ENCODE measurements around the gene SLC35F4. TPM values are rescaled to one million over a fixed set of nuclear protein-coding genes. Genes with fewer than 3 reads are reported as not detected.
"Not testable (repeated sequence)": the region's sequence is repeated elsewhere in the genome, so short reads cannot be mapped to it uniquely, and the experiment has no call there.

Gene SLC35F4
- total and polyA plus RNA-seq, 10 donors = not detected

- no peak overlapping the region for H3K27ac ChIP-seq
- no peaks in the 10 kb centered on the region for H3K27me3 ChIP-seq (replicated peaks in 1 of 7)
- 22 to 48% (median 38%) methylated on average over 3 of the region's 3 CpGs for WGBS, 5 donors
- H3K9me3 ChIP-seq = peaks cover 0 to 31% (median 24%) of the 10 kb centered on the region in 8 donors
- H3K4me3 ChIP-seq = no peak overlapping the region
- intact Hi-C loops (cut with DNase I; ENCODE audit: low total_unique reads) = no loop called here
- TF ChIP-seq POLR2A (IDR thresholded peaks at IDR 0.05) (no peak), CTCF (IDR thresholded peaks at IDR 0.05 in 8 of 11, conservative IDR thresholded peaks at IDR 0.05 in 3 of 11) (no peak), POLR2AphosphoS5 (IDR thresholded peaks at IDR 0.05) (no peak)
- H3K36me3 ChIP-seq = no peaks in the 10 kb centered on the region
- H3K4me1 ChIP-seq = no peaks in the 10 kb centered on the region
- DNase-seq = no peak
Observed at GRCh38 chr14:57712102-57712501, 153.8 kb downstream of the SLC35F4 start.

GRCh38 chr14:57709909-57710308, 156.0 kb downstream of the SLC35F4 start:
- no peak overlapping the region for H3K27ac ChIP-seq
- intact Hi-C loops (cut with DNase I; ENCODE audit: low total_unique reads) = no loop called here
- no peaks in the 10 kb centered on the region for H3K27me3 ChIP-seq (replicated peaks in 1 of 7)
- no peak for TF ChIP-seq POLR2AphosphoS5 (IDR thresholded peaks at IDR 0.05)
- TF ChIP-seq CTCF (IDR thresholded peaks at IDR 0.05 in 8 of 11, conservative IDR thresholded peaks at IDR 0.05 in 3 of 11) = no peak
- TF ChIP-seq POLR2A (IDR thresholded peaks at IDR 0.05) = no peak
- DNase-seq = no peak
- H3K4me1 ChIP-seq = no peaks in the 10 kb centered on the region
- H3K36me3 ChIP-seq = no peaks in the 10 kb centered on the region
- WGBS, 5 donors = 14 to 55% (median 49%) methylated on average over 2 of the region's 2 CpGs
- H3K4me3 ChIP-seq = no peak overlapping the region
- peaks cover 0 to 31% (median 24%) of the 10 kb centered on the region in 8 donors for H3K9me3 ChIP-seq

GRCh38 chr14:57709086-57709485, 156.8 kb downstream of the SLC35F4 start:
- DNase-seq; H3K27me3 ChIP-seq (replicated peaks in 1 of 7); intact Hi-C loops (cut with DNase I; ENCODE audit: low total_unique reads); H3K36me3 ChIP-seq; H3K4me1 ChIP-seq; H3K27ac ChIP-seq; H3K4me3 ChIP-seq: not testable (repeated sequence)
- WGBS, 5 donors = 89 to 91% (median 90%) methylated on average over 5 of the region's 5 CpGs
- peaks cover 0 to 31% (median 24%) of the 10 kb centered on the region in 8 donors for H3K9me3 ChIP-seq

GRCh38 chr14:57707219-57707618, 158.7 kb downstream of the SLC35F4 start:
- 40 to 46% (median 43%) methylated on average over 5 of the region's 5 CpGs for WGBS, 5 donors
- Histone ChIP-seq H3K36me3 (no peaks in the 10 kb centered on the region), H3K9me3 (peaks cover 0 to 31% (median 24%) of the 10 kb centered on the region in 8 donors), H3K4me1 (no peaks in the 10 kb centered on the region), H3K27ac (no peak overlapping the region), H3K27me3 (replicated peaks in 1 of 7) (no peaks in the 10 kb centered on the region), H3K4me3 (no peak overlapping the region)
- TF ChIP-seq POLR2A (IDR thresholded peaks at IDR 0.05) (no peak), POLR2AphosphoS5 (IDR thresholded peaks at IDR 0.05) (no peak), CTCF (IDR thresholded peaks at IDR 0.05 in 8 of 11, conservative IDR thresholded peaks at IDR 0.05 in 3 of 11) (no peak)
- intact Hi-C loops (cut with DNase I; ENCODE audit: low total_unique reads) = no loop called here
- no peak for DNase-seq

DNA sequence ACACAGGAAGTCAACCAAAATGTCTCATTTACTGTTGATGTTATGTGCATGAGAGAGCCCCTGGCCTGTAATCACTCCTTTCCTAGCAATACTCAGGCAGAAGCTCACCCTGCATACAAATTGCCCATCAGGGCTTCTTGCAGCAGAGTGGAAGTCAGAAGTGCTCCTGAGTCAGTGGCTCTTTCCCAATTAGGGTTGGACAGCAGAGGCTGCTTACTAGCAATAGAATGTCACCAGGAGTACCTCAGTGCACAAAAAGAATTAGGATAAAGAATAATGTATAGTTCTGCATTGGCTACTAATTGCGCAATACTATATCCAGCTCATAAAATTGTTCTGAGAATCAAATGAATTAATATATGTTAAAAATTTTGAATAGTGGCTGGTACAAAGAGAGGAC, 161.1 kb downstream of the SLC35F4 start:
- TF ChIP-seq POLR2A (IDR thresholded peaks at IDR 0.05) (no peak), POLR2AphosphoS5 (IDR thresholded peaks at IDR 0.05) (no peak), CTCF (IDR thresholded peaks at IDR 0.05 in 8 of 11, conservative IDR thresholded peaks at IDR 0.05 in 3 of 11) (no peak)
- no peaks in the 10 kb centered on the region for H3K36me3 ChIP-seq
- no peak overlapping the region for H3K4me3 ChIP-seq
- peaks cover 0 to 18% (median 11%) of the 10 kb centered on the region in 8 donors for H3K9me3 ChIP-seq
- 94 to 100% (median 98%) methylated on average over 1 of the region's 1 CpG for WGBS, 5 donors
- intact Hi-C loops (cut with DNase I; ENCODE audit: low total_unique reads) = no loop called here
- H3K27me3 ChIP-seq (replicated peaks in 1 of 7) = no peaks in the 10 kb centered on the region
- DNase-seq = no peak
- H3K27ac ChIP-seq = no peak overlapping the region
- no peaks in the 10 kb centered on the region for H3K4me1 ChIP-seq
